ENCODE measurements around the gene RMND5B.

Gene RMND5B

GRCh38 chr5:178130576-178131445 lies at the start of gene RMND5B:
Gene RMND5B (plus strand): TSS chr5:178131014. CDS start chr5:178138120, 7,106 bp downstream.
- Histone ChIP-seq H3K79me2 (ENCODE audit: insufficient read depth, low read depth) (no peaks in the 10 kb centered on the region), H2AFZ (ENCODE audit: low read depth) (peak within 1 kb of the TSS; percentile 69)

GRCh38 chr5:178081571-178082243 lies 49.1 kb upstream of the RMND5B start:
- no peaks in the 10 kb centered on the region for H3K27me3 ChIP-seq (ENCODE audit: insufficient read depth, low read depth)
- H3K4me1 ChIP-seq (ENCODE audit: low read depth, poor library complexity, severe bottlenecking): no peaks in the 10 kb centered on the region
- H3K4me3 ChIP-seq (IDR thresholded peaks at IDR 0.05; ENCODE audit: insufficient read depth, low read depth, low read length): no peak overlapping the region
- H4K20me1 ChIP-seq (ENCODE audit: insufficient read depth): no peaks in the 10 kb centered on the region
- H3K9ac ChIP-seq: no peak overlapping the region
- no peak overlapping the region for H2AFZ ChIP-seq (ENCODE audit: low read depth)
- H3K27ac ChIP-seq: no peak overlapping the region
- no peak overlapping the region for H3K4me2 ChIP-seq
- no peaks in the 10 kb centered on the region for H3K36me3 ChIP-seq (ENCODE audit: insufficient read depth)
- no peak for TF ChIP-seq CTCF (conservative IDR thresholded peaks at IDR 0.05; ENCODE audit: low read depth, low read length)
- no peaks in the 10 kb centered on the region for H3K79me2 ChIP-seq (ENCODE audit: insufficient read depth, low read depth)

More at GRCh38 chr5:178130576-178131445, at the start of gene RMND5B:
- no peaks in the 10 kb centered on the region for H3K27me3 ChIP-seq (ENCODE audit: insufficient read depth, low read depth)
- H4K20me1 ChIP-seq (ENCODE audit: insufficient read depth): no peaks in the 10 kb centered on the region
- no peak for TF ChIP-seq CTCF (conservative IDR thresholded peaks at IDR 0.05; ENCODE audit: low read depth, low read length)
- no peak within 1 kb of the TSS for H3K4me3 ChIP-seq (IDR thresholded peaks at IDR 0.05; ENCODE audit: insufficient read depth, low read depth, low read length)
- peak within 1 kb of the TSS; percentile 89 for H3K9ac ChIP-seq
- no peaks in the 10 kb centered on the region for H3K4me1 ChIP-seq (ENCODE audit: low read depth, poor library complexity, severe bottlenecking)
- peak within 1 kb of the TSS; percentile 80 for H3K27ac ChIP-seq
- no peaks in the 10 kb centered on the region for H3K36me3 ChIP-seq (ENCODE audit: insufficient read depth)
- H3K4me2 ChIP-seq: peak within 1 kb of the TSS; percentile 48; the same call in 1 of the 2 replicates

- Histone ChIP-seq H4K20me1 (ENCODE audit: insufficient read depth) (no peaks in the 10 kb centered on the region), H3K36me3 (ENCODE audit: insufficient read depth) (no peaks in the 10 kb centered on the region), H2AFZ (ENCODE audit: low read depth) (no peak overlapping the region), H3K79me2 (ENCODE audit: insufficient read depth, low read depth) (no peaks in the 10 kb centered on the region), H3K27me3 (ENCODE audit: insufficient read depth, low read depth) (no peaks in the 10 kb centered on the region), H3K4me3 (IDR thresholded peaks at IDR 0.05; ENCODE audit: insufficient read depth, low read depth, low read length) (no peak overlapping the region), H3K9ac (no peak overlapping the region), H3K4me1 (ENCODE audit: low read depth, poor library complexity, severe bottlenecking) (no peaks in the 10 kb centered on the region), H3K27ac (no peak overlapping the region), H3K4me2 (no peak overlapping the region)
- TF ChIP-seq CTCF (conservative IDR thresholded peaks at IDR 0.05; ENCODE audit: low read depth, low read length): no peak
These were observed 46.9 kb upstream of the RMND5B start for GRCh38 chr5:178083922-178084321.

- H3K36me3 ChIP-seq (ENCODE audit: insufficient read depth): no peaks in the 10 kb centered on the region
These were observed 45.5 kb upstream of the RMND5B start for GRCh38 chr5:178085316-178085715.

More at GRCh38 chr5:178085316-178085715, 45.5 kb upstream of the RMND5B start:
- H3K4me2 ChIP-seq: no peak overlapping the region
- H3K4me3 ChIP-seq (IDR thresholded peaks at IDR 0.05; ENCODE audit: insufficient read depth, low read depth, low read length): no peak overlapping the region
- no peak overlapping the region for H3K9ac ChIP-seq
- no peak overlapping the region for H3K27ac ChIP-seq
- no peak overlapping the region for H2AFZ ChIP-seq (ENCODE audit: low read depth)
- H3K4me1 ChIP-seq (ENCODE audit: low read depth, poor library complexity, severe bottlenecking): no peaks in the 10 kb centered on the region
- TF ChIP-seq CTCF (conservative IDR thresholded peaks at IDR 0.05; ENCODE audit: low read depth, low read length): no peak
- no peaks in the 10 kb centered on the region for H3K27me3 ChIP-seq (ENCODE audit: insufficient read depth, low read depth)
- no peaks in the 10 kb centered on the region for H4K20me1 ChIP-seq (ENCODE audit: insufficient read depth)
- no peaks in the 10 kb centered on the region for H3K79me2 ChIP-seq (ENCODE audit: insufficient read depth, low read depth)

Measured in KMS-11 (cell line).